ENCODE data around the gene CORO2B. TPM values are rescaled to one million over a fixed set of nuclear protein-coding genes. Genes with fewer than 3 reads are reported as not detected.

The CORO2B gene
- total RNA-seq, 1 experiment from 2014 or later: 3.8 TPM

DNA sequence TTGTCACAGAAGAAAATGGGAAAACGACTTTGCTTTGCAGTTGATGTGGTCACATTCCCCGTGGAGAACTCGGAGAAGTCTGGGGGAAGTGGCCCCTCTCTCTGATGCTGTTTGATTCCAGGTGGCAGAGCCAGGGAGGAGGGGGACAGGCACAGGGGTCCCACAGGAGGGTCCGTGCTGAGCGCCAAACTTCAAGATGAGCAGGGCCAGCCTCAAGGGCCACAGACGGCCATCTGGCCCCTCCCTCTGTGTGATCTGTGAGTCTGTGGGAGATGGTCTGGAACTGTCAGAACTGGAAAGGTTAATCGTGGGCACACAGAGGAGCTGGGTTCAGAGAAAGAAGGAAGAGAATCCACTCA, 23.1 kb upstream of the CORO2B start:
- CTCF ChIA-PET: interaction anchor here (1.3 to 3.9 kb wide), 2 partner anchors 118 to 139 kb away, joined by 3 to 50 read pairs; no protein-coding TSS in a partner anchor
- H3K27me3 ChIP-seq (replicated peaks; ENCODE audit: insufficient read depth, low read depth, low read length, poor library complexity): no peaks in the 10 kb centered on the region
- intact Hi-C loops (cut with micrococcal nuclease; ENCODE audit: unreplicated experiment): no loop called here
- H3K4me3 ChIP-seq (ENCODE audit: low read depth, low read length, poor library complexity, severe bottlenecking): no peak overlapping the region
- no peak for DNase-seq (ENCODE audit: low spot score)
- no peak for TF ChIP-seq EZH2 (IDR thresholded peaks at IDR 0.05; ENCODE audit: borderline replicate concordance, low read depth, low read length, poor library complexity, severe bottlenecking)
- TF ChIP-seq, protein P1, sequence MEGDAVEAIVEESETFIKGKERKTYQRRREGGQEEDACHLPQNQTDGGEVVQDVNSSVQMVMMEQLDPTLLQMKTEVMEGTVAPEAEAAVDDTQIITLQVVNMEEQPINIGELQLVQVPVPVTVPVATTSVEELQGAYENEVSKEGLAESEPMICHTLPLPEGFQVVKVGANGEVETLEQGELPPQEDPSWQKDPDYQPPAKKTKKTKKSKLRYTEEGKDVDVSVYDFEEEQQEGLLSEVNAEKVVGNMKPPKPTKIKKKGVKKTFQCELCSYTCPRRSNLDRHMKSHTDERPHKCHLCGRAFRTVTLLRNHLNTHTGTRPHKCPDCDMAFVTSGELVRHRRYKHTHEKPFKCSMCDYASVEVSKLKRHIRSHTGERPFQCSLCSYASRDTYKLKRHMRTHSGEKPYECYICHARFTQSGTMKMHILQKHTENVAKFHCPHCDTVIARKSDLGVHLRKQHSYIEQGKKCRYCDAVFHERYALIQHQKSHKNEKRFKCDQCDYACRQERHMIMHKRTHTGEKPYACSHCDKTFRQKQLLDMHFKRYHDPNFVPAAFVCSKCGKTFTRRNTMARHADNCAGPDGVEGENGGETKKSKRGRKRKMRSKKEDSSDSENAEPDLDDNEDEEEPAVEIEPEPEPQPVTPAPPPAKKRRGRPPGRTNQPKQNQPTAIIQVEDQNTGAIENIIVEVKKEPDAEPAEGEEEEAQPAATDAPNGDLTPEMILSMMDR (conservative IDR thresholded peaks at IDR 0.05; ENCODE audit: low read depth, low read length): no peak
- H3K9me3 ChIP-seq (ENCODE audit: low read depth, low read length, poor library complexity, severe bottlenecking): no peaks in the 10 kb centered on the region
- H3K36me3 ChIP-seq (ENCODE audit: insufficient read depth, low read length, poor library complexity, severe bottlenecking): no peaks in the 10 kb centered on the region
- BruUV-seq (replicated peaks): no TSS peak
- no peak overlapping the region for H3K27ac ChIP-seq (ENCODE audit: low read depth, low read length, poor library complexity, severe bottlenecking)
- POLR2A ChIA-PET (ENCODE audit: low non-redundant PET): no interaction called here
- H3K4me1 ChIP-seq (ENCODE audit: insufficient read depth, low read length, poor library complexity, severe bottlenecking): peaks cover 9% of the 10 kb centered on the region

DNA sequence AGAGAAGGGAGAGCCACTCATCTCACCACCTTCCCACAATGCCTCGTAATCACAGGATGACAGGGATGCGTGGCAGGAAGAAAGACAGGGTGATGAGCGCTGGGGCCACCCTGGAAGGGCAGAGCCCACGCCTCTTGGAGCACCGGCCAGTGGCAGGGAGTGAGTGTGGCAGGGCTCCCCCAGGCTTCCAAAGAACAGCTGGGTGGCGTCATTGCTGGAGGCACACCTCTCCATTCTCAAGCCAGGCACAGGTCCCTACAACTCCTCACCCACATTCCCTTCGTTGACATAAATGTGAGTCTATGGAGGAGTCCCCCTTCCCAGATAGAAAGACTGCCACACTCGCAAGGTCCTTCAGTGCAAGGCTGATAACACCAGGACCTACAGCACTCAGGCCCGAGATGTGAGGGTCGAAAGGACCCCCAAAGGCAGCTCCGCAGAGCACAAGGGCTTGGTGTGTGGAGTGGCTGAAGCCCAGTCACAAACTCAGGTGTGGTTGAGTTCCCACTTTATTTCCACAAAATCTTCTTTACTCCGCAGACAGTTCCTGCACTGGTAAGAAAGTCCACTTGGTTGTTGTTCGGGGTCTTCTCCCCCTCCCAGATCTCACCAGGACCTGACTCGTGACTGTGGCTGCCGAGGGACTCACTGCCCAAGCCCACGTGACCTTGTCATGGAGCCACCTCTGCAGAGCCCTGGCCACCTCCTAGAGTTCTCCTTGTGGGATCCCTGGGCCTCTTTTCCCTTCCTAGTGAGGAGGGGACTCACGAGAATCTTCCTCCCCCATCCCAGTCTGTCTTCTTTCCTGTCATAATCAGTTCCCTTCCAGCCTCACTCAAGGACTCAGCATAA, 22.4 kb upstream of the CORO2B start:
- H3K4me3 ChIP-seq (ENCODE audit: low read depth, low read length, poor library complexity, severe bottlenecking): no peak overlapping the region
- peaks cover 9% of the 10 kb centered on the region for H3K4me1 ChIP-seq (ENCODE audit: insufficient read depth, low read length, poor library complexity, severe bottlenecking)
- BruUV-seq (replicated peaks): no TSS peak
- H3K36me3 ChIP-seq (ENCODE audit: insufficient read depth, low read length, poor library complexity, severe bottlenecking): no peaks in the 10 kb centered on the region
- no peaks in the 10 kb centered on the region for H3K27me3 ChIP-seq (replicated peaks; ENCODE audit: insufficient read depth, low read depth, low read length, poor library complexity)
- ChIA-PET CTCF (interaction anchor here (0.7 kb wide), 1 partner anchor 118 kb away, joined by 3 read pairs; no protein-coding TSS in a partner anchor), POLR2A (ENCODE audit: low non-redundant PET) (no interaction called here)
- no peak for DNase-seq (ENCODE audit: low spot score)
- intact Hi-C loops (cut with micrococcal nuclease; ENCODE audit: unreplicated experiment): no loop called here
- no peaks in the 10 kb centered on the region for H3K9me3 ChIP-seq (ENCODE audit: low read depth, low read length, poor library complexity, severe bottlenecking)
- H3K27ac ChIP-seq (ENCODE audit: low read depth, low read length, poor library complexity, severe bottlenecking): no peak overlapping the region
- no peak for TF ChIP-seq EZH2 (IDR thresholded peaks at IDR 0.05; ENCODE audit: borderline replicate concordance, low read depth, low read length, poor library complexity, severe bottlenecking)
- TF ChIP-seq, protein P1 (conservative IDR thresholded peaks at IDR 0.05; ENCODE audit: low read depth, low read length): no peak

DNA sequence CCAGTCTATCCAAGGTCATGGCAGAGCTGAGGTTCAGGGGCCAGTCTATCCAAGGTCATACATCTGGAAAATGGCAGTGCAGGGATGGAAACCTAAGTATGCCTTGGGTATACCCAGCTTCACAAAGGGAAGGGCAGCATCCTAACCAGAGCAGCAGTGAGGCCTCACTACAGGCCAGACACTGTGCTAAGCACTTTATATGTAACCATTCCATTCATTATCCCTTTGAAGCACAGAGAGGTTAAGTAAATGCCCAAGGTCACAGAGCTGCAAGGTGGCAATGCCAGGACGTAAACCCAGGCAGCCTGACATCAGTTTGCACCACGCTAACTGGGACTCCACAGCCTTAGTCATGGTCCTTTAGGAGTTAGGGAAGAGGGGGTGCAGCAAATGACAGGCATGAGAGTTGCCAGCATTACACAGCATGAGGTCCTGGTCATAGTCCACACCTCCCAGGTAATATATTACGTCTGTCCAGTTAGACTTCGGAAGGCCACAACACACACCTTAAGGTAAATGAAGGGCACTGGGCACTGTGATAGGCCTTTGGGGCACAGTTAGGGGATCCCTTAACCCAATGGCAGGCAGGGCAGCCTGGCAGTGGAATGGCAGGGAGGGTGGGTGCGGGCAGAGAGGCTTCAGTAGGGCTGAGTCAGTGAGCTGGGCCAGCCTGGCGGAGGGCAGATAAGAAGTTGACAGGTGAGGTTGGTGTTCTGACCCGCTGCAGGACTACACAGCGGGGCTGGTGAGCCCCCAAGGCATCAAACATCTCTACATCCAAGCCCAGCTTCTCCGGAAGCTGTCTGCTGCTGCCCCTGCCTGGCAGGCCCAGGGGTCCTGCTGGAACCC, 21.1 kb upstream of the CORO2B start:
- Histone ChIP-seq H3K27me3 (replicated peaks; ENCODE audit: insufficient read depth, low read depth, low read length, poor library complexity) (no peaks in the 10 kb centered on the region), H3K4me3 (ENCODE audit: low read depth, low read length, poor library complexity, severe bottlenecking) (no peak overlapping the region), H3K4me1 (ENCODE audit: insufficient read depth, low read length, poor library complexity, severe bottlenecking) (peaks cover 9% of the 10 kb centered on the region), H3K36me3 (ENCODE audit: insufficient read depth, low read length, poor library complexity, severe bottlenecking) (no peaks in the 10 kb centered on the region), H3K27ac (ENCODE audit: low read depth, low read length, poor library complexity, severe bottlenecking) (no peak overlapping the region), H3K9me3 (ENCODE audit: low read depth, low read length, poor library complexity, severe bottlenecking) (no peaks in the 10 kb centered on the region)
- ChIA-PET POLR2A (ENCODE audit: low non-redundant PET) (no interaction called here), CTCF (interaction anchor here (1.0 kb wide), 1 partner anchor 116 kb away, joined by 3 read pairs; no protein-coding TSS in a partner anchor)
- no peak for DNase-seq (ENCODE audit: low spot score)
- TF ChIP-seq, protein P1 (conservative IDR thresholded peaks at IDR 0.05; ENCODE audit: low read depth, low read length): no peak
- no peak for TF ChIP-seq EZH2 (IDR thresholded peaks at IDR 0.05; ENCODE audit: borderline replicate concordance, low read depth, low read length, poor library complexity, severe bottlenecking)
- no TSS peak for BruUV-seq (replicated peaks)
- intact Hi-C loops (cut with micrococcal nuclease; ENCODE audit: unreplicated experiment): loop anchor here (2.0 kb wide), 1 partner anchor 367 kb away; no protein-coding TSS in a partner anchor

All from A673 (cell line).